Parathyroid adenoma (tissue), 2 donors: ENCODE results near the gene HLA-DRB1.

ENCODE experiments used
- H2AFZ ChIP-seq: fragments of 300-600 bp; sonication (generic); one replicate; pipeline ENCODE4 v1.7.0; 2017; ENCODE audit warnings: antibody characterized with exemption, mild to moderate bottlenecking
- H3K27ac ChIP-seq: fragments of 300-600 bp; sonication (generic); one replicate; pipeline ENCODE4 v1.7.0; 2017
- H3K27me3 ChIP-seq: fragments of 300-600 bp; sonication (generic); one replicate; pipeline ENCODE4 v1.7.0; 2017; ENCODE audit warnings: low read length; ENCODE audit not compliant: control insufficient read depth, insufficient read depth
- H3K36me3 ChIP-seq: fragments of 300-600 bp; sonication (generic); one replicate; pipeline ENCODE4 v1.7.0; 2017; ENCODE audit warnings: low read length; ENCODE audit not compliant: control insufficient read depth, insufficient read depth
- H3K4me1 ChIP-seq: fragments of 300-600 bp; sonication (generic); one replicate; pipeline ENCODE4 v1.7.0; 2017; ENCODE audit warnings: control low read depth
- H3K4me2 ChIP-seq: fragments of 300-600 bp; sonication (generic); one replicate; pipeline ENCODE4 v1.7.0; 2017; ENCODE audit warnings: low read length
- H3K4me3 ChIP-seq: fragments of 300-600 bp; sonication (generic); one replicate; pipeline ENCODE4 v1.7.0; 2017; ENCODE audit warnings: low read depth, low read length
- H3K79me2 ChIP-seq: fragments of 300-600 bp; sonication (generic); one replicate; pipeline ENCODE4 v1.7.0; 2017; ENCODE audit warnings: control low read depth
- H3K9ac ChIP-seq: fragments of 300-600 bp; sonication (generic); one replicate; pipeline ENCODE4 v1.7.0; 2017; ENCODE audit warnings: mild to moderate bottlenecking
- H3K9me3 ChIP-seq: fragments of 300-600 bp; sonication (generic); one replicate; pipeline ENCODE4 v1.7.0; 2017; ENCODE audit warnings: low read length; ENCODE audit not compliant: control insufficient read depth
- CTCF ChIP-seq: fragments of 300-600 bp; sonication (generic); IDR thresholded peaks from one replicate; pipeline ENCODE4 v1.7.0; 2017; ENCODE audit warnings: antibody characterized with exemption, mild to moderate bottlenecking
- donor health status: primary hyperparathyroidism.

HLA-DRB1 gene

GRCh38 chr6:32589596-32590449 is at the start of gene HLA-DRB1:
Gene HLA-DRB1, minus strand, starts transcription at chr6:32589848. Its CDS starts 106 bp downstream, at chr6:32589742.
- Histone ChIP-seq H3K4me3 (no peak within 1 kb of the TSS), H3K9ac (no peak within 1 kb of the TSS), H3K27ac (peak within 1 kb of the TSS; percentile 53)

GRCh38 chr6:32638532-32639219 is 49.0 kb upstream of the HLA-DRB1 start:
- Histone ChIP-seq H3K36me3 (no peaks in the 10 kb centered on the region), H3K4me2 (no peak overlapping the region), H3K27ac (no peak overlapping the region), H3K27me3 (no peaks in the 10 kb centered on the region), H3K9me3 (no peaks in the 10 kb centered on the region), H3K9ac (no peak overlapping the region), H2AFZ (no peak overlapping the region), H3K4me3 (no peak overlapping the region), H3K4me1 (no peaks in the 10 kb centered on the region), H3K79me2 (no peaks in the 10 kb centered on the region)
- TF ChIP-seq CTCF, result no peak

More at GRCh38 chr6:32589596-32590449, at the start of gene HLA-DRB1:
- no peak for TF ChIP-seq CTCF
- H2AFZ ChIP-seq, result no peak within 1 kb of the TSS
- H3K36me3 ChIP-seq, result no peaks in the 10 kb centered on the region
- H3K9me3 ChIP-seq, result no peaks in the 10 kb centered on the region
- H3K27me3 ChIP-seq, result no peaks in the 10 kb centered on the region
- H3K4me2 ChIP-seq, result no peak within 1 kb of the TSS
- H3K4me1 ChIP-seq, result no peaks in the 10 kb centered on the region
- H3K79me2 ChIP-seq, result no peaks in the 10 kb centered on the region

GRCh38 chr6:32637883-32638282 is 48.2 kb upstream of the HLA-DRB1 start:
- H3K27ac ChIP-seq, result no peak overlapping the region
- no peak for TF ChIP-seq CTCF
- no peak overlapping the region for H3K9ac ChIP-seq
- H3K27me3 ChIP-seq, result no peaks in the 10 kb centered on the region
- no peaks in the 10 kb centered on the region for H3K9me3 ChIP-seq
- H3K79me2 ChIP-seq, result no peaks in the 10 kb centered on the region
- no peak overlapping the region for H3K4me3 ChIP-seq
- no peak overlapping the region for H3K4me2 ChIP-seq
- no peaks in the 10 kb centered on the region for H3K4me1 ChIP-seq
- no peaks in the 10 kb centered on the region for H3K36me3 ChIP-seq
- no peak overlapping the region for H2AFZ ChIP-seq

GRCh38 chr6:32637219-32637880 is 47.7 kb upstream of the HLA-DRB1 start, which contains the start of gene HLA-DQA1:
Gene HLA-DQA1, plus strand, starts transcription at chr6:32637406. Its CDS starts 53 bp downstream, at chr6:32637459.
- no peaks in the 10 kb centered on the region for H3K79me2 ChIP-seq
- TF ChIP-seq CTCF, result no peak
- no peak within 1 kb of the TSS for H3K27ac ChIP-seq
- H3K4me2 ChIP-seq, result no peak within 1 kb of the TSS
- no peaks in the 10 kb centered on the region for H3K36me3 ChIP-seq
- no peaks in the 10 kb centered on the region for H3K4me1 ChIP-seq
- no peaks in the 10 kb centered on the region for H3K9me3 ChIP-seq
- no peak within 1 kb of the TSS for H3K4me3 ChIP-seq
- no peaks in the 10 kb centered on the region for H3K27me3 ChIP-seq
- H2AFZ ChIP-seq, result no peak within 1 kb of the TSS
- H3K9ac ChIP-seq, result no peak within 1 kb of the TSS
